Measurements from ENCODE around the gene USH1C. TPM values are rescaled to one million over a fixed set of nuclear protein-coding genes. Genes with fewer than 3 reads are reported as not detected.

The USH1C gene
- total and polyA plus RNA-seq, 2 of the 4 experiments (the other 2 are of a cell fraction): not detected

- Histone ChIP-seq H2AFZ (replicated peaks; ENCODE audit: low read length, poor library complexity) (no peak overlapping the region), H3K36me3 (ENCODE audit: control insufficient read depth, insufficient read depth, low read length) (no peaks in the 10 kb centered on the region), H3K4ac (ENCODE audit: low read depth, low read length) (no peak overlapping the region), H4K8ac (ENCODE audit: low read depth in 2 of 2, low read length in 2 of 2) (no peak overlapping the region), H3K4me1 (ENCODE audit: control insufficient read depth, insufficient read depth, low read length) (no peaks in the 10 kb centered on the region), H2BK20ac (ENCODE audit: low read depth, low read length) (no peak overlapping the region), H3K4me2 (ENCODE audit: low read depth, low read length) (no peak overlapping the region), H3K9ac (ENCODE audit: low read depth, low read length) (no peak overlapping the region), H3K27ac (ENCODE audit: insufficient read depth, low read length) (no peak overlapping the region), H3K18ac (ENCODE audit: low read depth, low read length) (no peak overlapping the region), H2AK9ac (replicated peaks; ENCODE audit: low read depth, low read length, poor library complexity) (no peak overlapping the region), H3K27me3 (ENCODE audit: control insufficient read depth, insufficient read depth, low read length) (no peaks in the 10 kb centered on the region; the same call in 1 of the 2 replicates), H4K20me1 (ENCODE audit: insufficient read depth, low read length) (no peaks in the 10 kb centered on the region), H3K4me3 (ENCODE audit: insufficient read depth, low read depth, low read length) (no peak overlapping the region), H2BK120ac (ENCODE audit: low read depth, low read length) (no peak overlapping the region), H2BK15ac (ENCODE audit: low read depth, low read length) (no peak overlapping the region), H3K14ac (replicated peaks; ENCODE audit: low read depth, low read length) (no peak overlapping the region), H3K79me1 (ENCODE audit: low read depth in 1 of 2, low read length in 2 of 2) (no peaks in the 10 kb centered on the region), H3K9me1 (ENCODE audit: insufficient read depth, low read length) (no peaks in the 10 kb centered on the region), H4K5ac (ENCODE audit: low read depth, low read length) (no peak overlapping the region), H3K23ac (ENCODE audit: low read depth, low read length) (no peak overlapping the region), H3K56ac (ENCODE audit: extremely low read depth, insufficient read depth, low read length) (no peak overlapping the region), H2AK5ac (ENCODE audit: low read depth, low read length) (no peak overlapping the region), H2BK5ac (ENCODE audit: low read depth, low read length, poor library complexity, severe bottlenecking) (no peak overlapping the region), H3K9me3 (ENCODE audit: control insufficient read depth, insufficient read depth, low read length) (no peaks in the 10 kb centered on the region), H4K91ac (ENCODE audit: insufficient read depth, low read depth, low read length) (no peak overlapping the region)
- intact Hi-C loops (cut with micrococcal nuclease): no loop called here
- DNase-seq: no peak
- WGBS, 2 experiments (ENCODE audit: extremely low coverage in 2 of 2, insufficient read length in 1 of 2): 31% methylated on average over 2 of the region's 4 CpGs; no CpG with 5 or more reads in 1 of the 2 experiments
- TF ChIP-seq POLR2A (IDR thresholded peaks at IDR 0.05; ENCODE audit: low read depth, low read length): no peak
- TF ChIP-seq NFE2L2 (IDR thresholded peaks at IDR 0.05; ENCODE audit: low read depth, low read length): no peak
- TF ChIP-seq RAD21 (IDR thresholded peaks at IDR 0.05; ENCODE audit: low read length): no peak
- TF ChIP-seq RCOR1 (IDR thresholded peaks at IDR 0.05; ENCODE audit: insufficient replicate concordance, low read length): no peak
- TF ChIP-seq SMC3 (IDR thresholded peaks at IDR 0.05; ENCODE audit: low read depth, low read length): no peak
- TF ChIP-seq USF2 (IDR thresholded peaks at IDR 0.05; ENCODE audit: low read depth, low read length): no peak
- TF ChIP-seq RFX5 (IDR thresholded peaks at IDR 0.05; ENCODE audit: low read depth, low read length): no peak
- TF ChIP-seq CHD1 (IDR thresholded peaks at IDR 0.05; ENCODE audit: low read depth, low read length): no peak
- no peak for TF ChIP-seq MAFK (IDR thresholded peaks at IDR 0.05; ENCODE audit: low read depth, low read length)
- no peak for TF ChIP-seq BHLHE40 (IDR thresholded peaks at IDR 0.05; ENCODE audit: low read depth, low read length)
- no peak for TF ChIP-seq MXI1 (IDR thresholded peaks at IDR 0.05; ENCODE audit: borderline replicate concordance, low read depth, low read length)
- TF ChIP-seq CTCF (conservative IDR thresholded peaks at IDR 0.05; ENCODE audit: low read depth, low read length): no peak
- no peak for TF ChIP-seq CEBPB (IDR thresholded peaks at IDR 0.05; ENCODE audit: low read depth, low read length)
- no peak for TF ChIP-seq FOS (IDR thresholded peaks at IDR 0.05; ENCODE audit: low read depth, low read length)
- TF ChIP-seq MAZ (IDR thresholded peaks at IDR 0.05; ENCODE audit: borderline replicate concordance, low read depth, low read length): no peak
- TF ChIP-seq, protein P1, sequence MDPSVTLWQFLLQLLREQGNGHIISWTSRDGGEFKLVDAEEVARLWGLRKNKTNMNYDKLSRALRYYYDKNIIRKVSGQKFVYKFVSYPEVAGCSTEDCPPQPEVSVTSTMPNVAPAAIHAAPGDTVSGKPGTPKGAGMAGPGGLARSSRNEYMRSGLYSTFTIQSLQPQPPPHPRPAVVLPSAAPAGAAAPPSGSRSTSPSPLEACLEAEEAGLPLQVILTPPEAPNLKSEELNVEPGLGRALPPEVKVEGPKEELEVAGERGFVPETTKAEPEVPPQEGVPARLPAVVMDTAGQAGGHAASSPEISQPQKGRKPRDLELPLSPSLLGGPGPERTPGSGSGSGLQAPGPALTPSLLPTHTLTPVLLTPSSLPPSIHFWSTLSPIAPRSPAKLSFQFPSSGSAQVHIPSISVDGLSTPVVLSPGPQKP (IDR thresholded peaks at IDR 0.05; ENCODE audit: borderline replicate concordance, low read depth, low read length): no peak
- no TSS peak for BruUV-seq (replicated peaks)
- in situ Hi-C loops (cut with MboI; ENCODE audit: low sequenced_read_pairs): no loop called here
- ChIA-PET CTCF (no interaction called here), POLR2A (ENCODE audit: unreplicated experiment) (no interaction called here)
- dilution Hi-C loops (cut with HindIII; ENCODE audit: low sequenced_read_pairs, unreplicated experiment): no loop called here
- ATAC-seq (ENCODE audit: low read depth): no peak
Measured at GRCh38 chr11:17563961-17564686, 19.9 kb upstream of the USH1C start.

All from IMR-90 (cell line).